Islet precursor cell (in vitro differentiated cells): Measurements from ENCODE around the gene IQCM.

Experiments used
- DNase-seq: peaks from one replicate; pipeline ENCODE4 v3.0.0-alpha.2; 2018

The IQCM gene

GRCh38 chr4:149766135-149766534, 49.5 kb downstream of the IQCM start:
- DNase-seq: no peak

DNA sequence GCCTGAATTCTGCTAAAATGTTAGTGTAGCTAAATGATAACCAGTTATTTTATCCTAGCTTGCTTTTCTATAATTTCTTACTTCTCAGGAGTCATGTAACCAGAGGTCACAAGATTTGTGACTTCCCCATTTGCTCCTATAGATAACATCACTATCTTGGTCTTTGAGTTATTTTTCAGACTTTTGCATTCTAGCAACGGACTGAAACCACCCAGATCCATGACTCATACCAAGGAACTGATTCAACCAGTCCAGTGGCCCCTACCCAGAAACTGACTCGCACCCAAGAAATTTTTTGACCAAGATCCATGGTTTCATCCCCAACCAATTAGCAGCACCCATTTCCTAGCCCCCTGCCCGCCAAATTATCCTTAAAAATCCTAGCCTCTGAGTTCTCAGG, 50.0 kb downstream of the IQCM start:
- peak; percentile 84 for DNase-seq

DNA sequence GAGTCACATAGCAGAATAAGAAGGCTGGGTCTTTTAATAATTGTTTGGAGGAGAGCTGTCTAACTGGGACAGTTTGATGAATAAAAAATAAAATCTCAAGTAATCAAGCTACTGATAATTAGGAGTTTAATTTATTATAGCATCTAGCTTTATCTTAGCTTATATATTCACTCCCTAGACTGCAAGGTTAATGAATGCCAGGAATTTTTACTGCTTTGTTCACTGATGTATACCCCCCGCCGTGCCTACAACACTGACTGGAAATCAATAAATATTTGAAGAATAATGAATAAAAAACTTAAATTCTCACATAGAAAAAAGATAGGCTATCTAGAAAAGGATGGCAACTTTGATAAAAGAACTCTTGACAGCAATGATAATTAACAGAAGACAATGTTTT, 59.7 kb downstream of the IQCM start:
- DNase-seq: no peak

GRCh38 chr4:149754526-149754925, 61.1 kb downstream of the IQCM start:
- no peak for DNase-seq

DNA sequence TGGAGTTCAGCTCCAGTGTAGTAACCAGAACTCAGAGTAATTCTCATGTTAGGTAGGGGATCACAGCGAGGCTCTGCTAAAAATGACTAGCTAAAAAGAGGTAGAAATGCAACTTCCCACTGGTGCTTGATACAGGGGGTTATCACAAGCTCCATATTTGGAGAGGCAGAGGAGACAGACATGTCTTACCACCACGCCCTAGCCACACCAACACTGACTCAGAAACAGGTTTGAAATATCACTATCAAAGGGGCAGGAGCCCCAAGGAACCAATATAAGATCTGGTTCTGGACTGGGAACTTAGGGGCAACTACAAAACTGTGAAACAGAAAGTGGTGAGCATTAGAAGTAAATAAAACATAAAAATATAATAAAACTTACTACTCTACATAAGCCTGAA, 62.9 kb downstream of the IQCM start:
- no peak for DNase-seq

DNA sequence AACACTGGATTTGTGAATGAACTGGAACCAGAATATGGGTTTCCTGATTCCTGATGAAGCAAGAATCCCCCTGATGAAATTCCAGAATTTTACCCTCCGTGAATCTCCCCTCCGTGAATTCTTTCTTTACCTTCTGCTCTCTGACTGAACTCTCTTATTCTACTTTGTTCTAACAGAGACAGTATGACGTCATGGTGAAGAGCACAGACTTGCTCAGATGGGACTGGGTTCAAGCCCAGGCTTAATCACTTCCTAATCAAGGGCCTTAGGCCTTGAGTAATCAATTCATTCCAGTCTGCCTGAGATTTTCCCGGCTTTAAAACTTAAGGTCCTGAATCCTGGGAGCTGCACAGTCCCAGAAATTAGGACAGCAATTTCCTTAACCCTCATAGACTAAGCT, 64.5 kb downstream of the IQCM start:
- no peak for DNase-seq

GRCh38 chr4:149749784-149750183, 65.9 kb downstream of the IQCM start:
- no peak for DNase-seq

DNA sequence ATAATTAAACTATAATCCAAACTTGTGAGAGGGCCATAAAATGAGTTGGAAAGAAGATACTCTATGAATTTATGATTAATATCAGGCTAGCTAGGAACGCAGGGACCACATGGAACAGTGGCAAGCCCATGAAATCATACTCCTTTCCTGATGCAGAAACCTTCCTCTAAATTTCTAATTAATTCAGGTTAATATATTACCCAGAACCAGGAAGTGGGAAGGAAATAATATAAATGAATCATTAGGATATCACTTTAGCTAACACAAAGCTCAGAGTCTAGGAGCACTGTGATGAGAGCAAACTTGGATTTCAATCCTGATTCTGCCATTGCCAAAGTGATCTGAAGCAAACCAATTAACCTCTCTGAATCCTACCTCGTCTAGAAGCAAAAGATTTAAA, 68.0 kb downstream of the IQCM start:
- no peak for DNase-seq

DNA sequence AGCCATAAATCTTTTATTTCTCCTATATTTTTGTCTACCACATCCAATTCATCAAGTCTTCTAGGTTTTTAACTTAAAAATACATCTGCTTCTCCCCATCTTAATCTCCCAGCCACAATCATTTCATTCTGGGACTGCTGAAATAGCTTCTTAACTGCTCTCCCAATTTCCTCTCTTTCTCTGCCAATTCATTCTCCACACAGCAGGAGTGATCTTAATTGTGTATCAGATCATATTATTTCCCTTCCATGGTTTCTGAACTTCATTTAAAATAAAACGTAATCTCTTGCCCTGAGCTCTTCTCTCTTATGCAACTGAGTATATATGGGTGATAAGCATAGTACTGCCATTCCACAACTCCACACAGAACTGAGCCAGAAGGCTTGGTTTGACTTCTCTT, 69.4 kb downstream of the IQCM start:
- no peak for DNase-seq

GRCh38 chr4:149741186-149741831, 74.3 kb downstream of the IQCM start:
- DNase-seq: no peak

- no peak for DNase-seq
Observed at GRCh38 chr4:149738156-149738555, 77.5 kb downstream of the IQCM start.

- no peak for DNase-seq
Observed at GRCh38 chr4:149735796-149736195, 79.8 kb downstream of the IQCM start.

DNA sequence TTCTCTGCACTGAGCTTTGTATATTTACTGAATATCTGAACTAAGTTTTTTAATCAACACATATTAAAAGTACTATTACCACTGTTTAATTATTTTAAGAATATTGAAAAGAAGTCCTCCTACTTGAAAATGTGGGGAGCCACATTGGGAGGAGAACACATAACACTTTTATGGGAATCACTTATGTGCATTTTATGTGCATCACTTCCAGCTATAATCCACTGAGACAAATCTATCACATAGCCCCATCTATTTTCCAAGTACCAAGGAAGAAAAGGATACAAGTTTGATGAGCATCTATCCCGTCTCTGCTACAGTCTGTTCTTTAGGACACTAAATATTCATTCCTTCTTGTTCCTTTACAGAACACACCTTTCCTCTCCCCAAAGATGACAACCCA, 87.2 kb downstream of the IQCM start:
- DNase-seq: no peak

DNA sequence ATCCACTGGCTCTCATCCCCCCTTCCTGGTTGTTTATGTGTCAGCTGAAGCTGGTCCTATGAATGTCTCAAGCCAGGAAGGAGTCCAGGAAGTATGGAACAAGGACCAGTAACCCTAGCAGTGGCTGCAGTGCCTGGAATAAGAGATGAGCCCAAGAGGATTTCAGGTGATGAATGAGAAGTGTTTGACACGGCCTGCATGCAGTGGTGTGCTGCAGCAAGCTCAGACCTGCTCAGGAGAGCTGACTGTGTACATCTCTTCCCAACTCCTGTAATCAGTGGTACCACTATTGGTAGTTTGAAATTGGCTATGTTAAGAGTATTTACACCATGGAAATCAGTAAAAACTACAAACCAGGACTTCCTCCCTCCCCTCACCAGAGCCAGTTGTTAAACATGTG, 88.0 kb downstream of the IQCM start:
- DNase-seq: no peak

GRCh38 chr4:149723065-149723464, 92.6 kb downstream of the IQCM start:
- no peak for DNase-seq

DNA sequence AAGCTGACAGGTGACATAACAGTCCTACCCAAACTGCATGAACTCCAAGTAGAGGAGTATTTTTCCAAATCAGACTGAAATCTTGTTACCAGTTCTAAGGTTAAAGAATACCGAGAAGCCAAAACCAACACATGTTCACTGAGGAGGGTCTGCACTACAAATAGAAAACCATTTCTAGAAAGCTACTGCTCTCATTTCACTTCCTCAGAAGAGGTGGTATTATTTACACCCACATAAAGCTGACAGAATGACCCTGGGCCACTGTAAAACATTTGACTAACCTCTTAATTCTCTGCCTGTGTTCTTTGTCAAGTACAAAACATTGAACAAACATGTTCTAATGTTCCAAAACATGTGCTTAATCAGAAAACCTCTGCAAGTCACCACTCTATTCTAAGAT, 95.8 kb downstream of the IQCM start:
- DNase-seq: no peak

GRCh38 chr4:149719357-149719756, 96.3 kb downstream of the IQCM start:
- DNase-seq: no peak

DNA sequence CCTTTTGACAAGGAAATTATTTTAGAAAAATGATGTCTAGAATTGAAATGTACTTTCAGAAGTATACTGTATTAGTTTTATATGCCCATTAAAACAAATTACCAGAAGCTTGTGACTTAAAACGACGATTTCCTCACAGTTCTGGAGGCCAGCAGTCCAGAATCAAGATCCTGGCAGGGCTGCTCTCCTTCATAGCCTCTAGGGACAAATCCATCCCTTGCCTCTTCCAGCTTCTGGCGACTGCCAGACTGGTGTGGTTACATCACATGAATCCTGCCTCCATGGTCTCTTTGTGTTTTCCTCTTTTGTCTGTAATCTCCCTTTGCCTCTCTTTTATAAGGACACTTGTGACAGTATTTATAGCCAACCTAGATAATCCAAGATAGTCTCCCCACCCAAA, 97.1 kb downstream of the IQCM start:
- no peak for DNase-seq

DNA sequence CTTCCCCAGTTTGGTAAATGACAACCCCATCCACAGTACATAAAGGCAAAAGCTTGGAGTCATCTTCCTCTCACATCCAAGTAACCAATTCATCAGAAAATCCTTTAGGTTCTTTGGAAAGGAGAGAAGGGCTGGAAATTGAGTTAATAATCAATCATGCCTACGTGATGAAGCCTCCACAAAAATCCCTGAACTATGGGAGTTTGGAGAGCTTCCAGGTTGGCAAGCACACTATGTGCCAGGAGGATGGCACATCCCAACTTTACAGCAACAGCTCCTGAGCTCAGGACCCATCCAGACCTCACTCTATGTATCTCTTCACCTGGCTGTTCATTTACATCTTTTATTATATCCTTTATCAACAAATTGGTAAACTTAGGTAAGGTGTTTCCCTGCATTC, 98.9 kb downstream of the IQCM start:
- no peak for DNase-seq

- no peak for DNase-seq
Observed at GRCh38 chr4:149715822-149716585, 99.6 kb downstream of the IQCM start.

DNA sequence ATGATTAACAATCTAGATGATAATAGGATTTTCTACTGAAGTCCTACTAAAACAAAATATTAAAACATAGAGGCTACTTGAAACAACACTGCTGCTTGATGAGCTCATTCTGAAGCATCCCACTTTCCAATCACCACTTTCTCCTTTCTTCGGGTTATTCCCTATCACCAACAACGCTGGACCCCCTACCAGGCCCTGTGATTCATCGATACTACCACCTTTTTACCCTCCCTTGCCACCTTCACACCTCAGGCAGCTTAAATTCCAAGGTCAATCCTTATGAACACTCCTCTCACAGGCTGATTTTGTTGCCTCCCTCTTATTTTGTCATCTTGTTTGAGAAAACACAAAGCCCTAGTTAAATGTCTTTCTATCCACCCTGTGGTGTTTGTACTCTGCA, 102.6 kb downstream of the IQCM start:
- no peak for DNase-seq

DNA sequence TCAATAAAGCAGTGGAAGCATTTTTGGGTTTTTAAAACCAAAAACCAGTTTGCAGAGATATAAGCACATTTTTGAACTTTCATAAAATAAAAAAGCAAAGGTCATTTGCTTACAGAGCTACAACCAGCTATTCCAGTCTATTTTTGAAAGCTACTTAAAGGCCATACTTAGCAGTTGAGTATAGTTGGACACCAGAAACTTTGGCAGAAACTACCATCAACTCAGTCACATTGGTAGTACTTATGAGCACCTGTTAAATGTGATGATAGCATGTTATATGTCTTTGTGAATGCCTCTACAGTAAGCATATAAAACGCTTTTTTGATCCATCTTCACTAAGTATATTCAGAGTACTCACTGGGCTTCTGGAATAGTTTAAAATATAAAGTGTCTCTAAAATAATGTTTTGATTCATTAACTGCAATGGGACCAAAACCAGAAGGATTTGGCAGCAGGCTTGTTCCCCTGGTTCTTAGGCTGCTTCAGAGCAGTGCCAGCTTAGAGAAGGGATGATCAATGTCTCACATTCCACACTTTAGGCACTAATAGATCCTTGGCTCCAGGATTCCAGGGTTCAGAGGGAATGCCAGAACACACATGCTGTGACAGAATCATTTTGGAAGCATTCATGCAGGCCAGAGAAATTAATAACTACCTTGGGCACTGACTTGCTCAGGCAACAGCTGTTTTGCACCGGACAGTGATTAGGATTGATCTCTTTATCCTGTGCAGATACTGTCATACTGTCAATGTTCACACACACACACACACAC, 103.9 kb downstream of the IQCM start:
- DNase-seq: no peak

DNA sequence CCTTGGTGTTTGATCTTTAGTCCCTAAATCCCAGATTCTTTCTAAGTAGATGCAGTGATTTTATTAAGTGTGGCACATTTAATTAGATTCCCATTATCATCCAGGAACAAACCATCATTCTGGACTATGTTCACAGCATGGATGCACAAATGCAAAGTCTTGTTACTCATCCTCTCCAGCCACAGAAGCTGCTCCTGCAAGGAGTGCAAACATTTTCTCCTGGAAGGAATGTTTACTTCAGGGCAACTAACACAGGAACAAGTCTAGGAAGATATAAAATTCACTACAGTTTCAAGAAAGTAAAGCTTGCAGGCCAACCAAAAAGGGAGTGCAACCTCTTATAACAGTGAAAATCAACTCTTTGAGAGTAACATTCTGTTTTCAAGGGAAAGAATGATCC, 106.0 kb downstream of the IQCM start:
- DNase-seq: peak; percentile 51

GRCh38 chr4:149708513-149709130, 107.0 kb downstream of the IQCM start:
- DNase-seq: no peak
